ENCODE data around the gene PDE11A.

- TF ChIP-seq CTCF (IDR thresholded peaks at IDR 0.05; ENCODE audit: borderline replicate concordance, extremely low read depth, low read length, poor library complexity, severe bottlenecking) (peak; percentile 96), EZH2 (IDR thresholded peaks at IDR 0.05; ENCODE audit: borderline replicate concordance, low read depth, low read length, severe bottlenecking) (no peak)
These were observed 166.4 kb downstream of the PDE11A start for GRCh38 chr2:177906041-177906718.

All from DND-41 (cell line).